ENCODE data around the gene CLEC7A. TPM values are rescaled to one million over a fixed set of nuclear protein-coding genes. Genes with fewer than 3 reads are reported as not detected.

CLEC7A gene
- total RNA-seq, 1 experiment from 2014 or later, result 0.40 TPM

DNA sequence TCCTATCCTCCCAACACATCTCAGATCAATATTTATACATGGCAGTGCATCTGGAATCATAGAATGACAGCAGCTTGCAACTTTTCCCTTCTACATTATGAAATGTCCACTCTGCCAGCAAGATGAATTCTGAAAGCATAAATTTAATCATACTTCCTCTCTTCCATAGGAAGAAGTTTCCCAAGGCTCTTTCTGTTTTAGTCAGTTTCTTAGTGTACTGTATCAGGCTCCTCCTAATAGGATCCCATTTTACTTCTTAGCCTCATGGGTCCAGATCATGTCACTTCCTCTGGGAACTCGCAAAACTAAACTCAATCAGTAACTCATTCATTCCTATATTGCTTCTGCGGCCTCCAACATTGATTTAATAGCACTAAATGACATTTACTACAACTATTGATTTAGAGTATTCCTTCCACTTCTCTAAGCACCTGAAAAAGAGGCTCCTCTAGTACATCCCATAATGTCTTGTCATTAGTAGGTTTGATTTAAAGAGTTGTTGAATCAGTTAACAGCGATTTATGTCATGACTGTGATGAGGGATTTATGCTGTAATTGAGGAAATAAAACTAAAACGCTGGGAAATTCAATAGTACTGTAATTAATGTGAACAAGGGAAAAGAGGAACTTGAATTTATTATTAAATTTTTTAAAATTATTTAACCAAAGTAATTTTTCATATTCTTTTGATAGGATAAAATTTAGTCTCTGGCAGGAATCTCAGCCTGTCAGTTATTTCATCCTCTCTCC, 35.2 kb downstream of the CLEC7A start:
- H3K27me3 ChIP-seq (ENCODE audit: low read length), result peaks cover 28% of the 10 kb centered on the region; the same call in 1 of the 2 replicates
- TF ChIP-seq, protein P1, sequence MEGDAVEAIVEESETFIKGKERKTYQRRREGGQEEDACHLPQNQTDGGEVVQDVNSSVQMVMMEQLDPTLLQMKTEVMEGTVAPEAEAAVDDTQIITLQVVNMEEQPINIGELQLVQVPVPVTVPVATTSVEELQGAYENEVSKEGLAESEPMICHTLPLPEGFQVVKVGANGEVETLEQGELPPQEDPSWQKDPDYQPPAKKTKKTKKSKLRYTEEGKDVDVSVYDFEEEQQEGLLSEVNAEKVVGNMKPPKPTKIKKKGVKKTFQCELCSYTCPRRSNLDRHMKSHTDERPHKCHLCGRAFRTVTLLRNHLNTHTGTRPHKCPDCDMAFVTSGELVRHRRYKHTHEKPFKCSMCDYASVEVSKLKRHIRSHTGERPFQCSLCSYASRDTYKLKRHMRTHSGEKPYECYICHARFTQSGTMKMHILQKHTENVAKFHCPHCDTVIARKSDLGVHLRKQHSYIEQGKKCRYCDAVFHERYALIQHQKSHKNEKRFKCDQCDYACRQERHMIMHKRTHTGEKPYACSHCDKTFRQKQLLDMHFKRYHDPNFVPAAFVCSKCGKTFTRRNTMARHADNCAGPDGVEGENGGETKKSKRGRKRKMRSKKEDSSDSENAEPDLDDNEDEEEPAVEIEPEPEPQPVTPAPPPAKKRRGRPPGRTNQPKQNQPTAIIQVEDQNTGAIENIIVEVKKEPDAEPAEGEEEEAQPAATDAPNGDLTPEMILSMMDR (conservative IDR thresholded peaks at IDR 0.05; ENCODE audit: low read depth, low read length), result no peak
- TF ChIP-seq EZH2 (IDR thresholded peaks at IDR 0.05; ENCODE audit: low read length, unreplicated experiment) (no peak), EZH2phosphoT487 (IDR thresholded peaks at IDR 0.05; ENCODE audit: borderline replicate concordance, low read length) (no peak)
- intact Hi-C loops (cut with micrococcal nuclease), result no loop called here
- no TSS peak for BruUV-seq (replicated peaks)
- no peaks in the 10 kb centered on the region for H3K9me3 ChIP-seq (ENCODE audit: low read length)
- POLR2A ChIA-PET (ENCODE audit: unreplicated experiment), result no interaction called here
- H3K79me2 ChIP-seq (ENCODE audit: low read length), result no peaks in the 10 kb centered on the region
- ATAC-seq (no peak), DNase-seq (no peak)
- H3K36me3 ChIP-seq (ENCODE audit: low read depth, low read length), result no peaks in the 10 kb centered on the region
- no peaks in the 10 kb centered on the region for H4K20me1 ChIP-seq (ENCODE audit: low read length)
- no peaks in the 10 kb centered on the region for H3K9me2 ChIP-seq (replicated peaks; ENCODE audit: low read length)
- H3F3A ChIP-seq (ENCODE audit: low read length, unreplicated experiment), result no peaks in the 10 kb centered on the region
- no peak overlapping the region for H2AFZ ChIP-seq (ENCODE audit: low read length)
- H3K27ac ChIP-seq (ENCODE audit: low read length), result no peak overlapping the region
- no peak overlapping the region for H3K9ac ChIP-seq (ENCODE audit: low read length)
- H3K4me3 ChIP-seq (ENCODE audit: low read length), result no peak overlapping the region
- H3K4me1 ChIP-seq (ENCODE audit: insufficient read depth, low read length), result no peaks in the 10 kb centered on the region
- no peak overlapping the region for H3K4me2 ChIP-seq (ENCODE audit: low read length)
- CTCF ChIA-PET, result no interaction called here

DNA sequence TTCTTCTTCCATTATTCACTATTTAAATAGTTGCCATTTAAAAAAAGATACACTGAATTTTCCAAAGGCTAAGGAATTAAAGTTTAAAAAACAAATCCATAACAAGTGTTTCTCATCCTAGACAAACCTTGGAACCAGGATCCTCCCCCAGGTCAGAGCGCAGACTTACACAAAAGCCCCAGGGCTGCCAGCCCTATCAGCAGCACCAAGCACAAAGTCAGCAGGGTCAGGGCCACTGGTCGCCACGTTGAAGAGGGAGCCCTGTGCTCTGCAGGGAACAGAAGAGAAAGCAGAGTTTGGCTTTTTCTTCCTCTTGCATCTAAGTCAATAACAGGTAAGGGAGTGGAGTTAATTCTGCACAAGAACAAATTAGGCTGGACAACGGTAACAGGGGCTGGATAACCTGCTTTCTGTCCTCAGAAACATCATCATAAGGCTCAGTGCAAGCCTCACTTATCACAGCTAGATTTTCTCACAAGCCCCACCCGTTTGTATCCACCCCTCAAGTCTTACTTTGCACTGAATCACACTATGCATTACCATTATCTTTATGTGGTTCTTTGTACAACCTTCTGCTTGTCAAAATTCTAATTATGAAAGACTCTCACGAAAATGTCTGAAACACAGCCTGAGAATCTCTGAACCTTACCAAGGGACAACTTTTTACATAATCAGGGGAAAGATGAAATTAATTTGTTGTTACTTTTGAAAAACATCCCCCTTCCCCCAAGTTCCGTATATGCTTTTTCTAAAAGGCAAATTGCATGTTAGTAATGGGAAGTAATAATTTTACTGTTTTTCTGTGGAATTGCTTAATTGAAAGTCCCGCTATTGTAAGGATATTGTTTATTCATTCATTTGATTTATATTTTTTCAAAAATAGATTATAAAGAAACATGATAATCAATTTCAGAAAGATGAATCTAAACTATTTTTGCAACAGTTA, 40.8 kb downstream of the CLEC7A start:
- TF ChIP-seq EZH2 (IDR thresholded peaks at IDR 0.05; ENCODE audit: low read length, unreplicated experiment) (no peak), EZH2phosphoT487 (IDR thresholded peaks at IDR 0.05; ENCODE audit: borderline replicate concordance, low read length) (no peak)
- TF ChIP-seq, protein P1 (conservative IDR thresholded peaks at IDR 0.05; ENCODE audit: low read depth, low read length), result no peak
- H3K27ac ChIP-seq (ENCODE audit: low read length), result no peak overlapping the region
- H3K36me3 ChIP-seq (ENCODE audit: low read depth, low read length), result no peaks in the 10 kb centered on the region
- no peaks in the 10 kb centered on the region for H3K9me2 ChIP-seq (replicated peaks; ENCODE audit: low read length)
- intact Hi-C loops (cut with micrococcal nuclease), result no loop called here
- no TSS peak for BruUV-seq (replicated peaks)
- H3K9me3 ChIP-seq (ENCODE audit: low read length), result no peaks in the 10 kb centered on the region
- H3K27me3 ChIP-seq (ENCODE audit: low read length), result peaks cover 10% of the 10 kb centered on the region; the same call in 1 of the 2 replicates
- no peaks in the 10 kb centered on the region for H3K79me2 ChIP-seq (ENCODE audit: low read length)
- H3F3A ChIP-seq (ENCODE audit: low read length, unreplicated experiment), result no peaks in the 10 kb centered on the region
- no peak overlapping the region for H3K4me3 ChIP-seq (ENCODE audit: low read length)
- CTCF ChIA-PET, result interaction anchor here (0.8 kb wide), 1 partner anchor 292 kb away, joined by 3 read pairs; no protein-coding TSS in a partner anchor
- H3K4me2 ChIP-seq (ENCODE audit: low read length), result no peak overlapping the region
- H3K4me1 ChIP-seq (ENCODE audit: insufficient read depth, low read length), result no peaks in the 10 kb centered on the region
- DNase-seq (no peak), ATAC-seq (no peak)
- no peaks in the 10 kb centered on the region for H4K20me1 ChIP-seq (ENCODE audit: low read length)
- H3K9ac ChIP-seq (ENCODE audit: low read length), result no peak overlapping the region
- H2AFZ ChIP-seq (ENCODE audit: low read length), result no peak overlapping the region
- POLR2A ChIA-PET (ENCODE audit: unreplicated experiment), result no interaction called here

Measured in PC-3 (cell line).